ENCODE data around the gene MAGEH1.

Gene MAGEH1

GRCh38 chrX:55490121-55490520, 38.2 kb downstream of the MAGEH1 start:
- in situ Hi-C loops (cut with MboI; ENCODE audit: low sequenced_read_pairs): no loop called here

- in situ Hi-C loops (cut with MboI; ENCODE audit: low sequenced_read_pairs): no loop called here
These were observed 39.0 kb downstream of the MAGEH1 start for GRCh38 chrX:55490974-55491373.

Measured in HL-60/S4 treated with retinoic acid at 250 ng/mL for 4 days and 3 days (cell line).